D341Med (cell line): ENCODE measurements around the gene AQP4.

Experiments used
- DNase-seq: peaks from one replicate; pipeline ENCODE4 v3.0.0; 2012; ENCODE audit warnings: low spot score

AQP4 gene

GRCh38 chr18:26865557-26865956, at the start of gene AQP4:
Gene AQP4, minus strand, starts transcription at chr18:26865707. Its CDS starts 18 bp downstream, at chr18:26865689.
- no peak for DNase-seq

- DNase-seq, result no peak
These were observed 46.3 kb upstream of the AQP4 start for GRCh38 chr18:26911840-26912239.

GRCh38 chr18:26909599-26910290, 44.2 kb upstream of the AQP4 start:
- DNase-seq, result no peak

GRCh38 chr18:26908906-26909305, 43.4 kb upstream of the AQP4 start:
- DNase-seq, result no peak

- DNase-seq, result no peak
These were observed 36.8 kb upstream of the AQP4 start for GRCh38 chr18:26902291-26902690.

- DNase-seq, result no peak
These were observed 35.5 kb upstream of the AQP4 start for GRCh38 chr18:26901020-26901419.

GRCh38 chr18:26894426-26894825, 28.9 kb upstream of the AQP4 start:
- no peak for DNase-seq

- DNase-seq, result no peak
These were observed 28.5 kb upstream of the AQP4 start for GRCh38 chr18:26893996-26894395.

- no peak for DNase-seq
These were observed 22.8 kb upstream of the AQP4 start for GRCh38 chr18:26888259-26888658.

- DNase-seq, result no peak
These were observed 9.6 kb upstream of the AQP4 start for GRCh38 chr18:26875040-26875654.

GRCh38 chr18:26874283-26874682, 8.8 kb upstream of the AQP4 start:
- no peak for DNase-seq

- DNase-seq, result no peak
These were observed 4.1 kb upstream of the AQP4 start for GRCh38 chr18:26869640-26870039.

GRCh38 chr18:26868968-26869586, 3.6 kb upstream of the AQP4 start:
- no peak for DNase-seq

GRCh38 chr18:26867471-26867870, 2.0 kb upstream of the AQP4 start:
- DNase-seq, result no peak

GRCh38 chr18:26864658-26865057, 849 bp downstream of the AQP4 start:
- no peak for DNase-seq

- DNase-seq, result no peak
These were observed 1.5 kb downstream of the AQP4 start for GRCh38 chr18:26863921-26864497.

GRCh38 chr18:26863122-26863879, 2.2 kb downstream of the AQP4 start:
- DNase-seq, result peak; percentile 87

- no peak for DNase-seq
These were observed 3.4 kb downstream of the AQP4 start for GRCh38 chr18:26862084-26862483.

- no peak for DNase-seq
These were observed 11.1 kb downstream of the AQP4 start for GRCh38 chr18:26854292-26854881.

GRCh38 chr18:26853401-26853800, 12.1 kb downstream of the AQP4 start:
- DNase-seq, result peak; percentile 58

GRCh38 chr18:26843760-26844159, 21.7 kb downstream of the AQP4 start:
- no peak for DNase-seq

- no peak for DNase-seq
These were observed 24.5 kb downstream of the AQP4 start for GRCh38 chr18:26840965-26841364.
